SK-N-SH (cell line): ENCODE measurements around the gene USP40. TPM values are rescaled to one million over a fixed set of nuclear protein-coding genes. Genes with fewer than 3 reads are reported as not detected.

Experiments
- CTCF ChIA-PET: fragments of 300-600, 350-600 bp; formaldehyde crosslinking; extraction: SDS; loops from one replicate; lab custom pipeline; 2021; lab: Yijun Ruan, JAX
- POLR2A ChIA-PET: fragments of 350-600 bp; sonication (Branson Sonifier 250); formaldehyde crosslinking; extraction: SDS; loops from one replicate; lab custom pipeline; 2020; ENCODE audit warnings: antibody characterized with exemption, inconsistent platforms; lab: Yijun Ruan, JAX
- DNase-seq: peaks from one replicate; pipeline ENCODE4 v3.0.0; 2012
- H2AFZ ChIP-seq: fragments of 200-600 bp; sonication (generic); 2 replicates; pipeline ENCODE4 v1.8.1; 2016; ENCODE audit warnings: antibody characterized with exemption, mild to moderate bottlenecking, low read depth
- H3F3A ChIP-seq: fragments of 200-600 bp; sonication (generic); replicated peaks from 2 replicates; pipeline ENCODE3; 2016; ENCODE audit warnings: antibody characterized with exemption, mild to moderate bottlenecking; ENCODE audit not compliant: insufficient read depth
- H3K27ac ChIP-seq, 2 experiments: fragments of 200-500 bp in 1 of 2; fragments of 200-600 bp in 1 of 2; sonication (Bioruptor generic) in 1 of 2; sonication (generic), shearing (Covaris generic) in 1 of 2; 2 replicates each; pipeline versions ENCODE4 v1.5.1 to v1.6.1; 2014 to 2016; ENCODE audit warnings: low read depth in 2 of 2, inconsistent platforms in 1 of 2, low read length in 1 of 2, mild to moderate bottlenecking in 1 of 2, mixed read lengths in 1 of 2
- H3K27me3 ChIP-seq: fragments of 200-600 bp; sonication (generic), shearing (Covaris generic); 2 replicates; pipeline ENCODE4 v1.6.1; 2016; ENCODE audit warnings: mixed run types; ENCODE audit not compliant: insufficient read depth
- H3K36me3 ChIP-seq, 2 experiments: fragments of 200-500 bp in 1 of 2; fragments of 200-600 bp in 1 of 2; sonication (Bioruptor generic) in 1 of 2; sonication (generic) in 1 of 2; replicated peaks in 1 of 2; 2 replicates each; pipeline versions ENCODE3 to v1.5.1; 2014 to 2016; ENCODE audit warnings: low read length in 1 of 2, mild to moderate bottlenecking in 1 of 2; ENCODE audit not compliant: insufficient read depth in 2 of 2, control insufficient read depth in 1 of 2
- H3K4me1 ChIP-seq, 2 experiments: fragments of 200-500 bp in 1 of 2; fragments of 200-600 bp in 1 of 2; sonication (Bioruptor generic) in 1 of 2; sonication (generic), shearing (Covaris generic) in 1 of 2; 2 replicates each; pipeline versions ENCODE4 v1.5.1 to v1.6.1; 2014 to 2016; ENCODE audit warnings: low read depth in 1 of 2, low read length in 1 of 2, mixed run types in 1 of 2; ENCODE audit not compliant: insufficient read depth in 2 of 2, control insufficient read depth in 1 of 2
- H3K4me2 ChIP-seq: fragments of 200-600 bp; sonication (generic), shearing (Covaris generic); 2 replicates; pipeline ENCODE4 v1.6.1; 2017; ENCODE audit warnings: mixed run types
- H3K4me3 ChIP-seq, 2 experiments: fragments of 200-500 bp in 1 of 2; fragments of 200-600 bp in 1 of 2; sonication (Bioruptor generic) in 1 of 2; sonication (generic), shearing (Covaris generic) in 1 of 2; 2 replicates each; pipeline versions ENCODE4 v1.5.1 to v1.8.1; 2014 to 2016; ENCODE audit warnings: low read depth in 2 of 2, inconsistent platforms in 1 of 2, low read length in 1 of 2, mild to moderate bottlenecking in 1 of 2, mixed read lengths in 1 of 2, moderate library complexity in 1 of 2
- H3K79me2 ChIP-seq: fragments of 200-600 bp; sonication (generic); 2 replicates; pipeline ENCODE4 v1.8.1; 2017; ENCODE audit warnings: mild to moderate bottlenecking; ENCODE audit not compliant: insufficient read depth
- H3K9ac ChIP-seq: fragments of 200-600 bp; sonication (generic); 2 replicates; pipeline ENCODE4 v1.6.1; 2017; ENCODE audit warnings: mixed run types
- H3K9me2 ChIP-seq: fragments of 200-600 bp; sonication (generic); 2 replicates; pipeline ENCODE4 v1.6.1; 2017; ENCODE audit warnings: mixed run types
- H3K9me3 ChIP-seq: fragments of 200-600 bp; sonication (generic); 2 replicates; pipeline ENCODE4 v1.6.1; 2017; ENCODE audit warnings: mixed run types, mild to moderate bottlenecking, moderate library complexity
- H4K20me1 ChIP-seq: fragments of 200-600 bp; sonication (generic); 2 replicates; pipeline ENCODE4 v1.6.1; 2017; ENCODE audit warnings: mild to moderate bottlenecking, mixed run types; ENCODE audit not compliant: insufficient read depth
- CHD2 ChIP-seq: fragments of 150-350 bp; IDR thresholded peaks from 2 replicates; pipeline ENCODE4 v1.6.1; 2018; ENCODE audit warnings: low read length; ENCODE audit not compliant: partially characterized antibody
- CTCF ChIP-seq: fragments of 200-600 bp; sonication (generic); IDR thresholded peaks from 2 replicates; pipeline ENCODE4 v1.6.1; 2017; ENCODE audit warnings: antibody characterized with exemption, mild to moderate bottlenecking, moderate library complexity
- IRF3 ChIP-seq: fragments of 150-350 bp; IDR thresholded peaks from 2 replicates; pipeline ENCODE4 v1.6.1; 2016; ENCODE audit warnings: mild to moderate bottlenecking, low read depth, low read length
- MEF2A ChIP-seq: IDR thresholded peaks from 2 replicates; pipeline ENCODE4 v1.4.0; 2012; ENCODE audit warnings: low read depth, borderline replicate concordance
- NRF1 ChIP-seq: IDR thresholded peaks from 2 replicates; pipeline ENCODE4 v1.6.1; 2012; ENCODE audit warnings: low read depth, mild to moderate bottlenecking, low read length
- RAD21 ChIP-seq: IDR thresholded peaks from 2 replicates; pipeline ENCODE4 v1.6.1; 2012; ENCODE audit warnings: mild to moderate bottlenecking, low read length
- RXRA ChIP-seq: IDR thresholded peaks from 2 replicates; pipeline ENCODE4 v1.4.0; 2012; ENCODE audit warnings: low read depth, mild to moderate bottlenecking, borderline replicate concordance
- TEAD4 ChIP-seq: IDR thresholded peaks from 2 replicates; pipeline ENCODE4 v1.4.0; 2012; ENCODE audit warnings: mild to moderate bottlenecking, borderline replicate concordance; ENCODE audit not compliant: insufficient read depth
- USF1 ChIP-seq: IDR thresholded peaks from 2 replicates; pipeline ENCODE4 v1.4.0; 2012; ENCODE audit warnings: low read depth, borderline replicate concordance
- WGBS: methylation state at CpG from one replicate; pipeline ENCODE4 v1.1.6; 2017; ENCODE audit warnings: low lambda C conversion rate; 5-methylcytosine and 5-hydroxymethylcytosine counted together
- polyA plus RNA-seq, 3 experiments: library from polyadenylated mRNA; depleted of rRNA; stranded (reverse); fragments of >200 nt; gene quantifications; 2 replicates each; pipeline ENCODE4 v1.2.3, GENCODE V29; 2012

The USP40 gene
- polyA plus RNA-seq, 1 of the 3 experiments (the other 2 are of a cell fraction) = 37.0 TPM

- TF ChIP-seq IRF3 = no peak
- no peak for TF ChIP-seq USF1
- no peak for TF ChIP-seq MEF2A
- TF ChIP-seq RXRA = no peak
Observed at GRCh38 chr2:233449921-233450863, 116.4 kb downstream of the USP40 start (continued).

GRCh38 chr2:233449081-233449901, 117.3 kb downstream of the USP40 start:
- Histone ChIP-seq H3K79me2 (peaks cover 5% of the 10 kb centered on the region; the same call in 1 of the 2 replicates), H2AFZ (no peak overlapping the region), H3K9me3 (no peaks in the 10 kb centered on the region), H3K27me3 (no peaks in the 10 kb centered on the region), H3K9me2 (no peaks in the 10 kb centered on the region), H3F3A (no peaks in the 10 kb centered on the region), H3K27ac (no peak overlapping the region), H3K36me3 (peaks cover 8 to 55% of the 10 kb centered on the region in 2 experiments), H3K4me2 (no peak overlapping the region), H3K4me3 (no peak overlapping the region; a peak in 1 of 4 replicates), H3K9ac (no peak overlapping the region), H4K20me1 (no peaks in the 10 kb centered on the region), H3K4me1 (no peaks in the 10 kb centered on the region)
- peak; percentile 56 for DNase-seq
- WGBS = 90% methylated on average over 19 of the region's 31 CpGs
- TF ChIP-seq CTCF = peak; percentile 25
- no peak for TF ChIP-seq NRF1
- TF ChIP-seq CHD2 = no peak
- TF ChIP-seq RAD21 = peak; percentile 35
- TF ChIP-seq IRF3 = no peak
- no peak for TF ChIP-seq TEAD4
- CTCF ChIA-PET = interaction anchor here (1.0 to 2.7 kb wide), 9 partner anchors 12 to 384 kb away, joined by 3 to 19 read pairs (median 7); partner anchors contain the start of gene DGKD
- POLR2A ChIA-PET = no interaction called here
